Fibroblast of the aortic adventitia (primary cell): ENCODE data around the gene EGFR. TPM values are rescaled to one million over a fixed set of nuclear protein-coding genes. Genes with fewer than 3 reads are reported as not detected.

Source experiments
- DNase-seq: peaks from one replicate; pipeline ENCODE4 v3.0.0-alpha.2; 2010; ENCODE audit warnings: low read depth
- H3K4me3 ChIP-seq: 2 replicates; pipeline ENCODE4 v1.5.1; 2011; ENCODE audit warnings: low read depth, mild to moderate bottlenecking, control low read depth, low read length, moderate library complexity
- total RNA-seq: library from RNA; depleted of rRNA; stranded (reverse); fragments of >200 nt; gene quantifications from 2 replicates; pipeline ENCODE4 v1.2.3, GENCODE V29; 2012; ENCODE audit warnings: low replicate concordance
- TF ChIP-seq, protein P1 (sequence below): IDR thresholded peaks from 2 replicates; pipeline ENCODE4 v1.5.1; 2011; ENCODE audit warnings: mild to moderate bottlenecking, low read length, control low read depth, inconsistent platforms; ENCODE audit not compliant: insufficient read depth

The EGFR gene
- total RNA-seq, 1 donor = 147 TPM

- TF ChIP-seq, protein P1, sequence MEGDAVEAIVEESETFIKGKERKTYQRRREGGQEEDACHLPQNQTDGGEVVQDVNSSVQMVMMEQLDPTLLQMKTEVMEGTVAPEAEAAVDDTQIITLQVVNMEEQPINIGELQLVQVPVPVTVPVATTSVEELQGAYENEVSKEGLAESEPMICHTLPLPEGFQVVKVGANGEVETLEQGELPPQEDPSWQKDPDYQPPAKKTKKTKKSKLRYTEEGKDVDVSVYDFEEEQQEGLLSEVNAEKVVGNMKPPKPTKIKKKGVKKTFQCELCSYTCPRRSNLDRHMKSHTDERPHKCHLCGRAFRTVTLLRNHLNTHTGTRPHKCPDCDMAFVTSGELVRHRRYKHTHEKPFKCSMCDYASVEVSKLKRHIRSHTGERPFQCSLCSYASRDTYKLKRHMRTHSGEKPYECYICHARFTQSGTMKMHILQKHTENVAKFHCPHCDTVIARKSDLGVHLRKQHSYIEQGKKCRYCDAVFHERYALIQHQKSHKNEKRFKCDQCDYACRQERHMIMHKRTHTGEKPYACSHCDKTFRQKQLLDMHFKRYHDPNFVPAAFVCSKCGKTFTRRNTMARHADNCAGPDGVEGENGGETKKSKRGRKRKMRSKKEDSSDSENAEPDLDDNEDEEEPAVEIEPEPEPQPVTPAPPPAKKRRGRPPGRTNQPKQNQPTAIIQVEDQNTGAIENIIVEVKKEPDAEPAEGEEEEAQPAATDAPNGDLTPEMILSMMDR = no peak
- DNase-seq = no peak
- H3K4me3 ChIP-seq = no peak overlapping the region
These were observed 130.2 kb downstream of the EGFR start for GRCh38 chr7:55149001-55149400.

- no peak overlapping the region for H3K4me3 ChIP-seq
- DNase-seq = no peak
- TF ChIP-seq, protein P1 = no peak
These were observed 131.3 kb downstream of the EGFR start for GRCh38 chr7:55150166-55150565.

GRCh38 chr7:55150709-55151451 lies 132.1 kb downstream of the EGFR start:
- no peak for DNase-seq
- TF ChIP-seq, protein P1 = no peak
- H3K4me3 ChIP-seq = no peak overlapping the region

DNA sequence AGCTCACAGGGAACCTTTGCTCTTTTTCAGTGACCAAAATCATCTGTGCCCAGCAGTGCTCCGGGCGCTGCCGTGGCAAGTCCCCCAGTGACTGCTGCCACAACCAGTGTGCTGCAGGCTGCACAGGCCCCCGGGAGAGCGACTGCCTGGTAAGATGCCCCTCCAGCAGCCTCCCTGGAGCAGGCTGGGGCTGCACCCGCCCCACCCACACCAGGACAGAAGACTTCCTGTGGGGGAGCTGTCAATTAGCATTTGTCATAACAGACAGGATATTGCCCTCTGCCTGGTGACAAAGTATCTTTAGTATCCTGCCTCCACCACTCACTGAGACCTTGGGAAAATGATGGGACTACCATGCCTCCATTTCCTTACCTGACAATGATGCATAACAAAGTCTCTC lies 133.7 kb downstream of the EGFR start:
- TF ChIP-seq, protein P1 = no peak
- H3K4me3 ChIP-seq = no peak overlapping the region
- DNase-seq = no peak

DNA sequence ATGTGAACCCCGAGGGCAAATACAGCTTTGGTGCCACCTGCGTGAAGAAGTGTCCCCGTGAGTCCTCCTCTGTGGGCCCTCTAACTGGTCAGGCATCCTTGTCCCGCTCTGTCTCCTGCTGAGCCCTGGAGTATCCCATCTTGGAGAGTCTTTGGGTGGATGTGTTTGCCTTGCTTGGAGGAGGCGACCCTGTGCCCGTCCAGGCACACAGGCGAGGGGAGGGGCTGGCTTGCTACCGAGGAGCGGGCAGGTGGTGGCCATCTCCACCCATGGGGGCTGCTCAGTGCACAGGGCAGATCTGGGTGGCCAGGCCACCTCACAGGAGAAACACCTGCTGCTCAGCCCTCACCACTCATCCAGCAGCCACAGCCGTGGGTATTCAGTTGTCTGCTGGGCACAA lies 135.3 kb downstream of the EGFR start:
- DNase-seq = no peak
- H3K4me3 ChIP-seq = no peak overlapping the region
- TF ChIP-seq, protein P1 = no peak

DNA sequence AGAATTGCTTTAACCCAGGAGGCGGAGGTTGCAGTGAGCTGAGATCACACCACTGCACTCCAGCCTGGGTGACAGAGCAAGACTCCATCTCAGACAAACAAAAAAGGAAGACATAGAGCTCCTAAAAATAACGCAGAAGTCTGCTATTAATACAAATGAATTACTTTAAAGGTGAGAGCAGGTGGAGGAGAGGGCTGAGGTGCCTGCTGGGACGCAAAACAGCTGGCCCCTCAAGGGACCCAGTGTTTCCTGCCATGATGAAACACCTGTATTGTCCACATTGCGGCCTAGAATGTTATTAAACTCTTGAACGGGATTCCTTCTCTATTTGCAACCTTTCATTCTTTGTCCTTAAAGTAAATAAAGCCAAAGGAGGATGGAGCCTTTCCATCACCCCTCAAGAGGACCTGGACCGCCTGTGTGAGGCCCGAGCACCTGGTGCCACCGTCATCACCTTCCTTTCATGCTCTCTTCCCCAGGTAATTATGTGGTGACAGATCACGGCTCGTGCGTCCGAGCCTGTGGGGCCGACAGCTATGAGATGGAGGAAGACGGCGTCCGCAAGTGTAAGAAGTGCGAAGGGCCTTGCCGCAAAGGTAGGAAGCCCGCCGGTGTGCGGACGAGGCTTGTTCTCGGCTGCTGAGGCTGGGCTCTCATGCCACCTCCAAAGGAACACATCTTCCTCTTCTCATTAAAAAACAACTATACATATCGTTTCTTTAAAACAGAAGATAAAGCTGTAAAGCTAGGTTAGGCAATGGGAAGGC lies 136.7 kb downstream of the EGFR start:
- H3K4me3 ChIP-seq = no peak overlapping the region
- no peak for DNase-seq
- TF ChIP-seq, protein P1 = no peak
